Activated T-cell treated with anti-CD3 and anti-CD28 coated beads for 1 hour (primary cell): Measurements from ENCODE around the gene SLC38A7.
"Not testable (repeated sequence)": the region's sequence is repeated elsewhere in the genome, so short reads cannot be mapped to it uniquely, and the experiment has no call there.

ENCODE experiments used
- DNase-seq: peaks from one replicate; pipeline ENCODE4 v3.0.0-alpha.2; 2020; ENCODE audit warnings: low read depth

SLC38A7 gene

GRCh38 chr16:58678716-58679115 lies 5.9 kb downstream of the SLC38A7 start:
- no peak for DNase-seq

- no peak for DNase-seq
Measured at GRCh38 chr16:58678269-58678668, 6.3 kb downstream of the SLC38A7 start.

DNA sequence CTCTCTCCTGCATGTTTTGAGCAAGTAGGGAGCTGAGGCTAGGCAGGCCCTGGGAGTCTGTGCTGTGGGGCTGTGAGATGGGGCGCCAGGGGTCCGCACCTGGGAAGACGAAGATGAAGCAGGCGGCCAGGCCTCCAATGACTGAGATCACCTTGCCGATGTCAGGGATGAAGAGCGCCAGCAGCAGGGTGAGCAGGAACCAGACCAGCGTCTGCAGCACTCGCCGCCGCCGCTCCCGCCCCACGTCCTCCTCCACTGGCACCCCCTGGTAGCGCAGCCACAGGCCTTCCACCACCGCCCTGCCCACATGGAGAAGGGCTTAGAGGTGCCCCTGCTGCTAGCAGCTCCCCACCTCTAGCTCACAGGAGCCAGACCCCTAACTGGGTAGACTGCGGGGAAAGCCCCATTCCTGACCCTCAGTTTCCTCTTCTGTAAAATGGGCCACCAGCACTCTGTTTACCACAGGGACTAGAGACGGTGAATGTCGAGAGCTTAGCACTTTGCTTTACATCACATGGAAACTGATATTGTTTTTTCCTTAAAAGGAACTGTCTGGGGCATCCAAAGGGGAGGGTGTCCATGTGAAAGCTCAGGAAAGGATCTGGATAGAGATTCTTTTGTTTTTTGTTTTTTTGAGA lies 13.5 kb downstream of the SLC38A7 start:
- no peak for DNase-seq

GRCh38 chr16:58670177-58670576 lies 14.4 kb downstream of the SLC38A7 start:
- no peak for DNase-seq

GRCh38 chr16:58665200-58665599 lies 19.4 kb downstream of the SLC38A7 start:
- no peak for DNase-seq

DNA sequence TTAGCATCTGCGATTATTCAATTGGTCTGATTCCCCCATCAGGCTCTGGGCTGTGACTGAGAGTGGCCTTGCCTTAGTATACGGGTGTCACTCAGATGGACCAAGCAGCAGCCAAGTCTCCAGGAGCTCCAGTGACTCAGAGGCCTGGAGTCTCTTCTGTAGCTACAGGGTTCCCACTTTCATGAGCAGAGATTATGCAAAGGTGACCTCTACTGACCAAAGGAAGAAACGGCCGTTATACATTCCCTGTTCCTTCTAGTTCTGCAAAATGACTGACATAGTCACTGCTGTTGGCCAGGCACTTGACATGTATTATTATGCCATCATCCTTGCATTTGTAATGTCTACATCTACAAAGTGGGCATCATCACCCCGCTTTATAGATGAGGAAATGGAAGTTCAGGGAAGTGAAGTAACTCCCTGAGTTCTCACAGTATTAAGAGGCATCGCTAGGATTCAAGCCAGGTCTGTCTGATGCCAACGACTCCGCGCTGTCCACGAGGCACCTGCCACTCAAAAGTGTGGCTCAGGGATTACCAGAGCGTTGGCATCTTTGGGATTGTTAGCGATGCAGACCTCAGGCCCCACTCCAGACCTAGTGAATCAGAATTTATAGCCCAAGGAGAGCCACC lies 23.3 kb downstream of the SLC38A7 start:
- DNase-seq: no peak

GRCh38 chr16:58659911-58660310 lies 24.7 kb downstream of the SLC38A7 start:
- DNase-seq: not testable (repeated sequence)

- no peak for DNase-seq
Measured at GRCh38 chr16:58658796-58659211, 25.8 kb downstream of the SLC38A7 start.

DNA sequence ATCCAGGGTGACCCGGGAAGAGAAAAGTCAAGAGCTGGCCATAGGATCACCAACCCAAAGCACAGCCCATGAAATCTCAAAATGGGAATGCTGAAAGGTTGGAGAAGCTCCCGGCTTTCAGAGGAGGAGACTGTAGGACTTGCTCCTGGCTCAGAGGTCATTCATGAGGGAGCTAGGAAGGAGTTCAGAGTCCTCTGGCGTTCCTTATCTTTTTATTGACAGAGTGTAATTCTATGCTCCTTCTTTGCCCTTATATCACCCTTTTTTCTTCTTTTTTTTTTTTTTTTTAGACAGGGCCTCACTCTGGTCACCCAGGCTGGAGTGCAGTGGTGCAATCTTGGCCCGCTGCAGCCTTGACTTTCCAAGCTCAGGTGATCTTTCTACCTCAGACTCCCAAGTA lies 27.7 kb downstream of the SLC38A7 start:
- DNase-seq: no peak

GRCh38 chr16:58655215-58655596 lies 29.4 kb downstream of the SLC38A7 start:
- DNase-seq: no peak

DNA sequence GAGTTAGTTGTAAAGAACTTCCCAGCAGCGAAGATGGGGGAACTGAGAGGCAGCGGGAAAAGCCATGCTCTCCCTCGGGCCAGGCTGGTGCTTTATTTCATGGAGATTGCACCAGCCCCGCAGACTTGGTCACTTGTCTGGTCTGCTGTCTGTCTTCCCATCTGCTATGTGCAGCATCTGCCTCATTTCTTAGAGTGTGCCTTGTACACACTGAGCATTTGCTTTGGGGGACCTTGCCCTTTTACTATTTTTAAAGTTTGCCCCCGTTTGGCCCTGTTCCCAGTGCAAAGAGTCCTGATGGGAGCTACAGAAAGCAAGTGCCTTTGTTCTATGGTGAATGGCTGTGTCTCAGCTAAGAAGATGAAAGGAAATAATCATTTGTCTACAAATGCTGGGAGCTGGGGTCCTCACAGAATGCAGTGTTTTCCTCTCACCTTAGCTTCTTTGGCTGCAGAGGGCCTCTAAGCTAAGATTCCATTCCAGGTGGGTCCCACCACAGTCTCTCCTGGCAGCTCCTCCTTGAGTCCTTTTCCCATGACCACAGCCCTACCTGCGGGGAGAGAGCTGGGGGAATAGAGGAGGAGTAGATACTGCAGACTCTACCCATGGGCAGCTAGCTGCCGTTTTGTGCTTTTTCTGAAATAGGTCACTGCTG lies 29.9 kb downstream of the SLC38A7 start:
- DNase-seq: no peak

- DNase-seq: no peak
Measured at GRCh38 chr16:58652741-58653140, 31.8 kb downstream of the SLC38A7 start.

DNA sequence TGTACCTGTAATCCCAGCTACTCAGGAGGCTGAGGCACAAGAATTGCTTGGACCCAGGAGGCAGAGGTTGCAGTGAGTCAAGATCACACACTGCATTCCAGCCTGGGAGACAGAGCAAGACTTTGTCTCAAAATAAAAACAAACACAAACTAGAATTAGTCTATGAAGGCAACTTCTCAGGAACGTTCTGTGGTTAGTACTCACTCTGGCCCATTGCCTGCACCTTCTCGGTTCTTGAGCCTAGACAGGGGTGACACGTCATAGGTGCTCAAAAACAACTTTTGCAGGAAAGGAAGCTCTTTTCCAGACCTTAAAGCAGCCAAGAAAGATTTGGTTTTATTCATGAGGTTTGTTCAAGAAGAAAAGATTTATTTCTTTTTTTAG lies 32.6 kb downstream of the SLC38A7 start:
- DNase-seq: no peak

DNA sequence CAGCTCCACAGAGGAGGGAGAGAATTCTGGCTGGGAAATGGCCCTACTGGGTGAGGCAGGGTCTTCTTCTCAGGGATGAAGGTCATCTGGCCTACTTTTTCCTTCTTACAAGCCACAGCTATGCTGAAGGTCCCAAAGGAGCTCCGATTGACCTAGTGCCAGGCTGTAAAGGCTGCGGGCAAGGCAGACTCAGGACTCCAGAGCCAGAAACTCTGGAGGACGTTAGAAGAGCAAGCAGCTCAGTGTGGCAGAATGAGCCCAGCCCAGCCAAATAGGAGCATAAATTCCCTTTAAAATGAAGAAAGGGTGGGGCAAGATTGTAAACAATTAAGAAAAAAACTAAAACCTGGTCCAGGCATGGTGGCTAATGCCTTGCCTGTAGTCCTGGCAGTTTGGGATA lies 34.9 kb downstream of the SLC38A7 start:
- no peak for DNase-seq

- DNase-seq: no peak
Measured at GRCh38 chr16:58647107-58647506, 37.5 kb downstream of the SLC38A7 start.

DNA sequence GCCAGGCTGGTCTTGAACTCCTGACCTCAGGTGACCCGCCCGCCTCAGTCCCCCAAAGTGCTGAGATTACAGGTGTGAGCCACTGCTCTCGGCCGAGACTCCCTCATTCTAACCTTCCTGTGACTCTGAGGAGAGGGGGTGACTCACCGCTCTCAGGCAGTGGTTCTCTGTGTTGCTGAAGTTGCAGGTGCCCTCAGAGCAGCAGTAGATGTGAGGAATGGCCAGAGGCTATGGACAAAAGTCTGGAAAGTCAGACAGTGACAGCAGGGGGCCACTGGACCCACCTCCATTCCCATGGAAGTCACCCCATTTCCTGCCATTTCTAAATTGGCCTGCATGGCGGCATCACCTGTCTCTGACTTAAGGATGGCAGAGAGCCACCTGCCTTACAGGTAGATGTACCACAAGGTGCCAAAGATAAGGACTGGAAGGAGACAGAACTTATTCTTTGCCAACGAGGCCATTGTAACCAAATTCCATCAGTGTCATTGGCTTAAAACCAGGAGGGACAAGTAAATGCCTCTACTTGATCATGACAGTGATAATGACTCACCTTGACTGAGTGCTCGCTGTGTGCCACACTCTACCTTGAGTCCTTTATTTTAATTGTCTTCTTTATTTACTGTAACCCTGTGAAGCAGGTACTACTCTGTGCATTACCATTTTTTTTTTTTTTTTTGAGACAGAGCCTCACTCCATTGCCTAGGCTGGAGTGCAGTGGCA lies 39.6 kb downstream of the SLC38A7 start:
- DNase-seq: no peak

GRCh38 chr16:58644108-58644507 lies 40.5 kb downstream of the SLC38A7 start:
- DNase-seq: no peak

DNA sequence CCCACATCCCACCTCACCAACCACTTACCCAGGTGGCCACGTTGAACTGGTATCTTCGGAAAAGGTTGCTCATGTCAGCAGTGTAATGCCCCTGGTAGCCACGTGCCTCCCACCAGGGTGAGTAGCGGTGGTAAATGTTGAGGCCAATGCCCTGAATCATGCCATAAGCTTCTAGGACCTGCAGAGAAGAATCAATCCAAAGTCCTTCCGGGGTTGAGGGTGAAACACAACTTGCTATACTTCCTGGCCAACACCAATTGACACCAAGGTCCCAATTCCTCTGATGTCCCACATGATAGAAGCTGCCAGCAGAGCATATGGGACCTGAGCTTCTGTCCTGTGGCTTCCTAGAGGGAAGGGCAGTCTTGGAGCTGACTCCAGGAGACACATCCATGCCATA lies 43.6 kb downstream of the SLC38A7 start:
- DNase-seq: no peak

DNA sequence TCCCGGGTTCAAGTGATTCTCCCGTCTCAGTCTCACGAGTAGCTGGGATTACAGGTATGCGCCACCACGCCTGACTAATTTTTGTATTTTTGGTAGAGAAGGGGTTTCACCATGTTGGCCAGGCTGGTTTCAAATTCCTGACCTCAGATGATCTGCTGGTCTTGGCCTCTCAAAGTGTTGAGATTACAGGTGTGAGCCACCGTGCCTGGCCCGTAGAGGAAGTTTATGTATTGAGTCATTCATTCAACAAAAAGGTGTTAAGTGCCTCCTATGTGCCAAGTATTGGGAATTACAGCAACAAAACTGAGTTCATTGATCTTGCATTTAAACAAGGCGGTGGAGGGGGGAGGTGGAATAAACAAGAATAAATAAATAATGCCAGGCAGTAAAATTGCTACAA lies 44.7 kb downstream of the SLC38A7 start:
- no peak for DNase-seq

- DNase-seq: no peak
Measured at GRCh38 chr16:58639230-58639629, 45.3 kb downstream of the SLC38A7 start.

GRCh38 chr16:58638148-58639036 lies 46.2 kb downstream of the SLC38A7 start:
- no peak for DNase-seq

DNA sequence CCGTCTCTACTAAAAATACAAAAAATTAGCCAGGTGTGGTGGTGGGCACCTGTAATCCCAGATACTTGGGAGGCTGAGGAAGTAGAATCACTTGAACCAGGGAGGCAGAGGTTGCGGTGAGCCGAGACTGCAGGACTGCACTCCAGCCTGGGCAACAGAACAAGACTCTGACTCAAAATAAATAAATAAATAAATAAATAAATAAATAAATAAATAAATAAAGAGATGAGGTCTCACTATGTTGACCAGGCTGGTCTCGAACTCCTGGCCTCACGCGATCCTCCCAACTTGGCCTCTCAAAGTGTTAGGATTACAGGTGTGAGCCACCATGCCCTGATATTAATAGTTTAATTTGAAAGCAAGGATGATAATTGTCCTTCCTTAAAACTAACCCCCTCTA lies 47.5 kb downstream of the SLC38A7 start:
- DNase-seq: not testable (repeated sequence)
